Measurements from ENCODE around the gene ARHGAP45.

DNA sequence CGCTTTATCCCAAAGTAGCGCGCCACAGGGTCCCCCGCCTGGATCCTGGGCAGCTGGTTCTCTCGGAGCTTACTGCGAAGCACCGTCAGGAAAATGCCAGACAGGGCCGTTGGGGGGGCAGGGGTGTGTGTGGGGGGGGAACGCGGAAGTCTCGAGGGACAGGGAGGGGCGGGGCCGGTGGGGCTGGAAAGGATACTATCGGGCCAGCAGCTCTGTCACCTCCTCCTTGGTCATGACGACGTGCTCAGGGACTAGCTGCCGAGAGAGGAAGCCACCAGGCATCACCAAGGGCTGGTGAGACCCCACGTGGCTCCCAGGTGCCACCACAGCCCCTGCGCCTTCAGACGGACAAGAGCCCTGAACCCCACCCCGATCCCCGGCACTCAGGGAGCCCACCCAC lies 22.9 kb downstream of the ARHGAP45 start:
- TF ChIP-seq, protein P1, sequence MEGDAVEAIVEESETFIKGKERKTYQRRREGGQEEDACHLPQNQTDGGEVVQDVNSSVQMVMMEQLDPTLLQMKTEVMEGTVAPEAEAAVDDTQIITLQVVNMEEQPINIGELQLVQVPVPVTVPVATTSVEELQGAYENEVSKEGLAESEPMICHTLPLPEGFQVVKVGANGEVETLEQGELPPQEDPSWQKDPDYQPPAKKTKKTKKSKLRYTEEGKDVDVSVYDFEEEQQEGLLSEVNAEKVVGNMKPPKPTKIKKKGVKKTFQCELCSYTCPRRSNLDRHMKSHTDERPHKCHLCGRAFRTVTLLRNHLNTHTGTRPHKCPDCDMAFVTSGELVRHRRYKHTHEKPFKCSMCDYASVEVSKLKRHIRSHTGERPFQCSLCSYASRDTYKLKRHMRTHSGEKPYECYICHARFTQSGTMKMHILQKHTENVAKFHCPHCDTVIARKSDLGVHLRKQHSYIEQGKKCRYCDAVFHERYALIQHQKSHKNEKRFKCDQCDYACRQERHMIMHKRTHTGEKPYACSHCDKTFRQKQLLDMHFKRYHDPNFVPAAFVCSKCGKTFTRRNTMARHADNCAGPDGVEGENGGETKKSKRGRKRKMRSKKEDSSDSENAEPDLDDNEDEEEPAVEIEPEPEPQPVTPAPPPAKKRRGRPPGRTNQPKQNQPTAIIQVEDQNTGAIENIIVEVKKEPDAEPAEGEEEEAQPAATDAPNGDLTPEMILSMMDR (IDR thresholded peaks at IDR 0.05) = no peak
- no peak for TF ChIP-seq POLR2A (IDR thresholded peaks at IDR 0.05)

All from right lobe of liver (tissue), 4 donors.